Ecto neural progenitor cell (in vitro differentiated cells): ENCODE measurements around the gene IGFBP6.

Experiments used
- DNase-seq: peaks from one replicate; pipeline ENCODE4 v3.0.0-alpha.2; 2018; ENCODE audit warnings: low spot score

IGFBP6 gene

GRCh38 chr12:53120685-53121525 lies 23.4 kb downstream of the IGFBP6 start:
- no peak for DNase-seq

GRCh38 chr12:53122961-53123468 lies 25.5 kb downstream of the IGFBP6 start:
- DNase-seq, result no peak

GRCh38 chr12:53123578-53124351 lies 26.3 kb downstream of the IGFBP6 start:
- no peak for DNase-seq

- no peak for DNase-seq
Observed at GRCh38 chr12:53124352-53124723, 26.9 kb downstream of the IGFBP6 start.

GRCh38 chr12:53127169-53127568 lies 29.7 kb downstream of the IGFBP6 start:
- DNase-seq, result no peak

- DNase-seq, result no peak
Observed at GRCh38 chr12:53128780-53129569, 31.5 kb downstream of the IGFBP6 start.

- DNase-seq, result no peak
Observed at GRCh38 chr12:53131844-53132243, 34.4 kb downstream of the IGFBP6 start.

GRCh38 chr12:53133722-53134121 lies 36.3 kb downstream of the IGFBP6 start:
- DNase-seq, result no peak

GRCh38 chr12:53143355-53143754 lies 45.9 kb downstream of the IGFBP6 start:
- DNase-seq, result no peak

- DNase-seq, result no peak
Observed at GRCh38 chr12:53145383-53146260, 48.2 kb downstream of the IGFBP6 start.

- DNase-seq, result no peak
Observed at GRCh38 chr12:53147181-53147580, 49.7 kb downstream of the IGFBP6 start.

GRCh38 chr12:53147653-53148052 lies 50.2 kb downstream of the IGFBP6 start:
- no peak for DNase-seq

GRCh38 chr12:53151039-53151438 lies 53.6 kb downstream of the IGFBP6 start:
- no peak for DNase-seq
